HEK293 (cell line): ENCODE measurements around the gene RHBDL2.
A peak's percentile ranks its signal among the peaks of the same experiment; 100 is the strongest.

Experiments used
- BCL11B ChIP-seq: fragments of 450-650 bp; formaldehyde crosslinking; IDR thresholded peaks from 2 replicates; pipeline ENCODE4 v1.5.1; 2016; ENCODE audit warnings: low read depth, missing biosample characterization, missing genetic modification characterization
- GLI4 ChIP-seq: fragments of 450-650 bp; formaldehyde crosslinking; IDR thresholded peaks from 2 replicates; pipeline ENCODE4 v1.5.1; 2016; ENCODE audit warnings: missing biosample characterization, missing genetic modification characterization
- IKZF3 ChIP-seq: fragments of 450-650 bp; IDR thresholded peaks from 2 replicates; pipeline ENCODE4 v1.5.0; 2018; ENCODE audit warnings: missing biosample characterization, mild to moderate bottlenecking, missing genetic modification characterization, moderate library complexity
- KLF1 ChIP-seq: fragments of 450-650 bp; formaldehyde crosslinking; IDR thresholded peaks from 2 replicates; pipeline ENCODE4 v1.5.1; 2016; ENCODE audit warnings: missing biosample characterization, missing genetic modification characterization
- KLF8 ChIP-seq: fragments of 450-650 bp; formaldehyde crosslinking; IDR thresholded peaks from 2 replicates; pipeline ENCODE4 v1.5.1; 2016; ENCODE audit warnings: missing biosample characterization, missing genetic modification characterization
- KLF9 ChIP-seq: fragments of 450-650 bp; formaldehyde crosslinking; IDR thresholded peaks from 2 replicates; pipeline ENCODE4 v1.5.1; 2016; ENCODE audit warnings: missing biosample characterization, missing genetic modification characterization, low read depth
- MEIS1 ChIP-seq: sonication (generic); formaldehyde crosslinking; IDR thresholded peaks from 2 replicates; pipeline ENCODE4 v1.8.1; 2022; ENCODE audit warnings: missing genetic modification reagents, mild to moderate bottlenecking, borderline replicate concordance
- MZF1 ChIP-seq: fragments of 450-650 bp; formaldehyde crosslinking; IDR thresholded peaks from 2 replicates; pipeline ENCODE4 v1.5.1; 2017; ENCODE audit warnings: missing biosample characterization, missing genetic modification characterization, borderline replicate concordance
- SP2 ChIP-seq: fragments of 450-650 bp; formaldehyde crosslinking; IDR thresholded peaks from 2 replicates; pipeline ENCODE4 v1.5.1; 2016; ENCODE audit warnings: missing biosample characterization, missing genetic modification characterization
- TRIM28 ChIP-seq: IDR thresholded peaks from 2 replicates; pipeline ENCODE4 v1.6.1; 2011; ENCODE audit warnings: low read length, control low read depth, borderline replicate concordance
- ZBTB48 ChIP-seq: fragments of 450-650 bp; formaldehyde crosslinking; IDR thresholded peaks from 2 replicates; pipeline ENCODE4 v1.5.1; 2016; ENCODE audit warnings: missing biosample characterization, missing genetic modification characterization
- ZFHX2 ChIP-seq: fragments of 450-650 bp; formaldehyde crosslinking; conservative IDR thresholded peaks from 2 replicates; pipeline ENCODE4 v1.5.1; 2016; ENCODE audit warnings: missing biosample characterization, missing genetic modification characterization
- ZNF155 ChIP-seq: fragments of 450-650 bp; formaldehyde crosslinking; IDR thresholded peaks from 2 replicates; pipeline ENCODE4 v1.5.1; 2016; ENCODE audit warnings: missing biosample characterization, missing genetic modification characterization
- ZNF335 ChIP-seq: fragments of 450-650 bp; formaldehyde crosslinking; conservative IDR thresholded peaks from 2 replicates; pipeline ENCODE4 v1.5.1; 2016; ENCODE audit warnings: missing biosample characterization, missing genetic modification characterization
- ZNF341 ChIP-seq: fragments of 450-650 bp; formaldehyde crosslinking; IDR thresholded peaks from 2 replicates; pipeline ENCODE4; 2016; ENCODE audit warnings: low read depth, missing biosample characterization, missing genetic modification characterization
- ZNF391 ChIP-seq: fragments of 450-650 bp; formaldehyde crosslinking; IDR thresholded peaks from 2 replicates; pipeline ENCODE4 v1.5.1; 2016; ENCODE audit warnings: low read depth, missing biosample characterization, missing genetic modification characterization, borderline replicate concordance
- ZNF558 ChIP-seq: fragments of 450-650 bp; formaldehyde crosslinking; IDR thresholded peaks from 2 replicates; pipeline ENCODE4 v1.5.1; 2016; ENCODE audit warnings: missing biosample characterization, missing genetic modification characterization
- ZNF585B ChIP-seq: fragments of 450-650 bp; formaldehyde crosslinking; IDR thresholded peaks from 2 replicates; pipeline ENCODE4 v1.5.1; 2016; ENCODE audit warnings: missing biosample characterization, missing genetic modification characterization
- ZNF610 ChIP-seq: fragments of 450-650 bp; formaldehyde crosslinking; IDR thresholded peaks from 2 replicates; pipeline ENCODE4 v1.5.1; 2016; ENCODE audit warnings: missing biosample characterization, missing genetic modification characterization, borderline replicate concordance
- ZNF624 ChIP-seq: fragments of 450-650 bp; formaldehyde crosslinking; IDR thresholded peaks from 2 replicates; pipeline ENCODE4 v1.5.1; 2017; ENCODE audit warnings: missing biosample characterization, missing genetic modification characterization
- ZNF629 ChIP-seq: fragments of 450-650 bp; formaldehyde crosslinking; IDR thresholded peaks from 2 replicates; pipeline ENCODE4 v1.5.1; 2017; ENCODE audit warnings: missing biosample characterization, missing genetic modification characterization
- ZNF707 ChIP-seq: fragments of 450-650 bp; formaldehyde crosslinking; IDR thresholded peaks from 2 replicates; pipeline ENCODE4 v1.5.1; 2016; ENCODE audit warnings: missing biosample characterization, missing genetic modification characterization
- ZNF768 ChIP-seq: fragments of 450-650 bp; formaldehyde crosslinking; IDR thresholded peaks from 2 replicates; pipeline ENCODE4 v1.5.1; 2018; ENCODE audit warnings: missing biosample characterization, mild to moderate bottlenecking, missing genetic modification characterization
- ZNF791 ChIP-seq: fragments of 450-650 bp; formaldehyde crosslinking; IDR thresholded peaks from 2 replicates; pipeline ENCODE4 v1.5.1; 2016; ENCODE audit warnings: missing biosample characterization, missing genetic modification characterization
- ZSCAN23 ChIP-seq: fragments of 450-650 bp; formaldehyde crosslinking; IDR thresholded peaks from 2 replicates; pipeline ENCODE4 v1.5.1; 2016; ENCODE audit warnings: missing biosample characterization, missing genetic modification characterization
- TF ChIP-seq, protein P1 (sequence below): IDR thresholded peaks from 2 replicates; pipeline ENCODE4 v1.6.1; 2011; ENCODE audit warnings: mild to moderate bottlenecking, low read depth, low read length, borderline replicate concordance
- TF ChIP-seq, protein P2 (sequence below): fragments of 450-650 bp; formaldehyde crosslinking; IDR thresholded peaks from 2 replicates; pipeline ENCODE4 v1.5.1; 2016; ENCODE audit warnings: missing biosample characterization, missing genetic modification characterization
- TF ChIP-seq, protein P3 (sequence below): fragments of 450-650 bp; formaldehyde crosslinking; IDR thresholded peaks from 2 replicates; pipeline ENCODE4 v1.5.1; 2016; ENCODE audit warnings: missing biosample characterization, missing genetic modification characterization
- TF ChIP-seq, protein P4 (sequence below): fragments of 450-650 bp; formaldehyde crosslinking; IDR thresholded peaks from 2 replicates; pipeline ENCODE4 v1.5.1; 2017; ENCODE audit warnings: missing biosample characterization, missing genetic modification characterization
- TF ChIP-seq, protein P5 (sequence below): fragments of 450-650 bp; formaldehyde crosslinking; IDR thresholded peaks from 2 replicates; pipeline ENCODE4 v1.5.0; 2017; ENCODE audit warnings: missing biosample characterization, missing genetic modification characterization, borderline replicate concordance

RHBDL2 gene

DNA sequence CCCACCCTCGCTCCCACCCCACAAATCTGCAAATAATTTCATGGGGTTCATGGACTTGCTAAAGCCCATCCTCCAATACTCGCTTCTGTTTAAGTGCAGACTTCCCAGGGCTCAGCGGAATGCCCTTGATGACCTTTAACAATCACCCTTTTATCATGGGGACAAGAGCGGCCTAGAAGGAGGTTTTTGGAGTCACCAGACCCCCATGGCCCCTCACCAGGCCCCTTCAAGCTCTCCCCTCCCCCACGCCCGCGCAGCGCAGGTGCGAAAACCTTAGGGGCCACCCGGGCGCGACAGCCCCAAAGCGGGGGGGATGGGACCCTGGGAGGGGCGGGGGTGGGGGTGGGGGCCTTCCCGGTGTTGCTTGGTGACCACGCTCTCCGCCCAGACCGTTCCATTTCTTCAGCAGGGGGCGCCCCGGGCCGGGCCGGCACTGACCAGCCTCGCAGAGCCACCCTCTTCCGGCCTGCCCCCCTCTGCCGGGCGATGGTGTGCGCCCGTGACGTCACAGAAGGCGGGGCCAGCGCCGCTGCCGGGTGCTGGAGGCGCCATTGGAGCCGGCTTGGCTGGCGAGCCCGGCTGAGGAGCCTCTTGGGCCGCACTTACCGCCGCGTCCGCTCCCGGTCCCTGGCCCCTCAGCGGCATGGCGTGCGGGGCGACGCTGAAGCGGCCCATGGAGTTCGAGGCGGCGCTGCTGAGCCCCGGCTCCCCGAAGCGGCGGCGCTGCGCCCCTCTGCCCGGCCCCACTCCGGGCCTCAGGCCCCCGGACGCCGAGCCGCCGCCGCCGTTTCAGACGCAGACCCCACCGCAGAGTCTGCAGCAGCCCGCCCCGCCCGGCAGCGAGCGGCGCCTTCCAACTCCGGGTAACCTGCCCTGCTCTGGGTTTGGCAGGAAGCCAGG lies 49.4 kb upstream of the RHBDL2 start, which contains the start of gene AKIRIN1 (continued):
- TF ChIP-seq GLI4 (no peak), ZNF768 (tag by site-specific recombination) (no peak), MEIS1 (CRISPR knock-in tag) (no peak), ZNF791 (tag by site-specific recombination) (no peak), SP2 (tag by site-specific recombination) (peak; percentile 69), ZNF391 (0 out of 2 replicates have a peak, but pooled peaks have one; percentile 28), KLF1 (tag by site-specific recombination) (peak; percentile 66), ZNF335 (peak; percentile 64), ZSCAN23 (tag by site-specific recombination) (no peak), ZBTB48 (peak; percentile 95), BCL11B (tag by site-specific recombination) (0 out of 2 replicates have a peak, but pooled peaks have one; percentile 12), TRIM28 (no peak), IKZF3 (tag by site-specific recombination) (0 out of 2 replicates have a peak, but pooled peaks have one; percentile 9), ZNF629 (tag by site-specific recombination) (peak; percentile 80), ZNF624 (tag by site-specific recombination) (no peak), KLF8 (tag by site-specific recombination) (peak; percentile 89), ZNF610 (tag by site-specific recombination) (no peak), ZNF707 (no peak), ZFHX2 (0 out of 2 replicates have a peak, but pooled peaks have one; percentile 21), ZNF155 (tag by site-specific recombination) (no peak), ZNF585B (tag by site-specific recombination) (no peak), KLF9 (tag by site-specific recombination) (peak; percentile 53; the same call in 1 of the 2 replicates), ZNF341 (tag by site-specific recombination) (no peak), ZNF558 (no peak), MZF1 (tag by site-specific recombination) (0 out of 2 replicates have a peak, but pooled peaks have one; percentile 7)
- TF ChIP-seq, protein P1, sequence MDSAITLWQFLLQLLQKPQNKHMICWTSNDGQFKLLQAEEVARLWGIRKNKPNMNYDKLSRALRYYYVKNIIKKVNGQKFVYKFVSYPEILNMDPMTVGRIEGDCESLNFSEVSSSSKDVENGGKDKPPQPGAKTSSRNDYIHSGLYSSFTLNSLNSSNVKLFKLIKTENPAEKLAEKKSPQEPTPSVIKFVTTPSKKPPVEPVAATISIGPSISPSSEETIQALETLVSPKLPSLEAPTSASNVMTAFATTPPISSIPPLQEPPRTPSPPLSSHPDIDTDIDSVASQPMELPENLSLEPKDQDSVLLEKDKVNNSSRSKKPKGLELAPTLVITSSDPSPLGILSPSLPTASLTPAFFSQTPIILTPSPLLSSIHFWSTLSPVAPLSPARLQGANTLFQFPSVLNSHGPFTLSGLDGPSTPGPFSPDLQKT, result no peak; the same call in 1 of the 2 replicates
- TF ChIP-seq, protein P2, sequence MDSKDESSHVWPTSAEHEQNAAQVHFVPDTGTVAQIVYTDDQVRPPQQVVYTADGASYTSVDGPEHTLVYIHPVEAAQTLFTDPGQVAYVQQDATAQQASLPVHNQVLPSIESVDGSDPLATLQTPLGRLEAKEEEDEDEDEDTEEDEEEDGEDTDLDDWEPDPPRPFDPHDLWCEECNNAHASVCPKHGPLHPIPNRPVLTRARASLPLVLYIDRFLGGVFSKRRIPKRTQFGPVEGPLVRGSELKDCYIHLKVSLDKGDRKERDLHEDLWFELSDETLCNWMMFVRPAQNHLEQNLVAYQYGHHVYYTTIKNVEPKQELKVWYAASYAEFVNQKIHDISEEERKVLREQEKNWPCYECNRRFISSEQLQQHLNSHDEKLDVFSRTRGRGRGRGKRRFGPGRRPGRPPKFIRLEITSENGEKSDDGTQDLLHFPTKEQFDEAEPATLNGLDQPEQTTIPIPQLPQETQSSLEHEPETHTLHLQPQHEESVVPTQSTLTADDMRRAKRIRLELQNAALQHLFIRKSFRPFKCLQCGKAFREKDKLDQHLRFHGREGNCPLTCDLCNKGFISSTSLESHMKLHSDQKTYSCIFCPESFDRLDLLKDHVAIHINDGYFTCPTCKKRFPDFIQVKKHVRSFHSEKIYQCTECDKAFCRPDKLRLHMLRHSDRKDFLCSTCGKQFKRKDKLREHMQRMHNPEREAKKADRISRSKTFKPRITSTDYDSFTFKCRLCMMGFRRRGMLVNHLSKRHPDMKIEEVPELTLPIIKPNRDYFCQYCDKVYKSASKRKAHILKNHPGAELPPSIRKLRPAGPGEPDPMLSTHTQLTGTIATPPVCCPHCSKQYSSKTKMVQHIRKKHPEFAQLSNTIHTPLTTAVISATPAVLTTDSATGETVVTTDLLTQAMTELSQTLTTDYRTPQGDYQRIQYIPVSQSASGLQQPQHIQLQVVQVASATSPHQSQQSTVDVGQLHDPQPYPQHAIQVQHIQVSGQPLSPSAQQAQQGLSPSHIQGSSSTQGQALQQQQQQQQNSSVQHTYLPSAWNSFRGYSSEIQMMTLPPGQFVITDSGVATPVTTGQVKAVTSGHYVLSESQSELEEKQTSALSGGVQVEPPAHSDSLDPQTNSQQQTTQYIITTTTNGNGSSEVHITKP (tag by site-specific recombination), result peak; percentile 99
- TF ChIP-seq, protein P3, sequence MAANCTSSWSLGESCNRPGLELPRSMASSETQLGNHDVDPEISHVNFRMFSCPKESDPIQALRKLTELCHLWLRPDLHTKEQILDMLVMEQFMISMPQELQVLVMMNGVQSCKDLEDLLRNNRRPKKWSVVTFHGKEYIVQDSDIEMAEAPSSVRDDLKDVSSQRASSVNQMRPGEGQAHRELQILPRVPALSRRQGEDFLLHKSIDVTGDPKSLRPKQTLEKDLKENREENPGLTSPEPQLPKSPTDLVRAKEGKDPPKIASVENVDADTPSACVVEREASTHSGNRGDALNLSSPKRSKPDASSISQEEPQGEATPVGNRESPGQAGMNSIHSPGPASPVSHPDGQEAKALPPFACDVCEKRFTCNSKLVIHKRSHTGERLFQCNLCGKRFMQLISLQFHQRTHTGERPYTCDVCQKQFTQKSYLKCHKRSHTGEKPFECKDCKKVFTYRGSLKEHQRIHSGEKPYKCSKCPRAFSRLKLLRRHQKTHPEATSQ, result no peak
- TF ChIP-seq, protein P4, sequence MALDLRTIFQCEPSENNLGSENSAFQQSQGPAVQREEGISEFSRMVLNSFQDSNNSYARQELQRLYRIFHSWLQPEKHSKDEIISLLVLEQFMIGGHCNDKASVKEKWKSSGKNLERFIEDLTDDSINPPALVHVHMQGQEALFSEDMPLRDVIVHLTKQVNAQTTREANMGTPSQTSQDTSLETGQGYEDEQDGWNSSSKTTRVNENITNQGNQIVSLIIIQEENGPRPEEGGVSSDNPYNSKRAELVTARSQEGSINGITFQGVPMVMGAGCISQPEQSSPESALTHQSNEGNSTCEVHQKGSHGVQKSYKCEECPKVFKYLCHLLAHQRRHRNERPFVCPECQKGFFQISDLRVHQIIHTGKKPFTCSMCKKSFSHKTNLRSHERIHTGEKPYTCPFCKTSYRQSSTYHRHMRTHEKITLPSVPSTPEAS (tag by site-specific recombination), result no peak
- TF ChIP-seq, protein P5, sequence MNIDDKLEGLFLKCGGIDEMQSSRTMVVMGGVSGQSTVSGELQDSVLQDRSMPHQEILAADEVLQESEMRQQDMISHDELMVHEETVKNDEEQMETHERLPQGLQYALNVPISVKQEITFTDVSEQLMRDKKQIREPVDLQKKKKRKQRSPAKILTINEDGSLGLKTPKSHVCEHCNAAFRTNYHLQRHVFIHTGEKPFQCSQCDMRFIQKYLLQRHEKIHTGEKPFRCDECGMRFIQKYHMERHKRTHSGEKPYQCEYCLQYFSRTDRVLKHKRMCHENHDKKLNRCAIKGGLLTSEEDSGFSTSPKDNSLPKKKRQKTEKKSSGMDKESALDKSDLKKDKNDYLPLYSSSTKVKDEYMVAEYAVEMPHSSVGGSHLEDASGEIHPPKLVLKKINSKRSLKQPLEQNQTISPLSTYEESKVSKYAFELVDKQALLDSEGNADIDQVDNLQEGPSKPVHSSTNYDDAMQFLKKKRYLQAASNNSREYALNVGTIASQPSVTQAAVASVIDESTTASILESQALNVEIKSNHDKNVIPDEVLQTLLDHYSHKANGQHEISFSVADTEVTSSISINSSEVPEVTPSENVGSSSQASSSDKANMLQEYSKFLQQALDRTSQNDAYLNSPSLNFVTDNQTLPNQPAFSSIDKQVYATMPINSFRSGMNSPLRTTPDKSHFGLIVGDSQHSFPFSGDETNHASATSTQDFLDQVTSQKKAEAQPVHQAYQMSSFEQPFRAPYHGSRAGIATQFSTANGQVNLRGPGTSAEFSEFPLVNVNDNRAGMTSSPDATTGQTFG (tag by site-specific recombination), result no peak
